Measurements from ENCODE around the gene TCF7L1.

The TCF7L1 gene

GRCh38 chr2:85095094-85095493, 38.1 kb upstream of the TCF7L1 start:
- in situ Hi-C loops (cut with HindIII; ENCODE audit: low sequenced_read_pairs): no loop called here
- TF ChIP-seq CTCF (IDR thresholded peaks at IDR 0.05; ENCODE audit: low read depth, low read length, missing control alignments): no peak
- no peak for DNase-seq (ENCODE audit: low read depth)

GRCh38 chr2:85096616-85097015, 36.6 kb upstream of the TCF7L1 start:
- H3K4me3 ChIP-seq (ENCODE audit: low read depth, low read length): no peak overlapping the region
- DNase-seq (ENCODE audit: low read depth): no peak
- in situ Hi-C loops (cut with HindIII; ENCODE audit: low sequenced_read_pairs): no loop called here
- TF ChIP-seq CTCF (IDR thresholded peaks at IDR 0.05; ENCODE audit: low read depth, low read length, missing control alignments): no peak

More at GRCh38 chr2:85095094-85095493, 38.1 kb upstream of the TCF7L1 start:
- no peak overlapping the region for H3K4me3 ChIP-seq (ENCODE audit: low read depth, low read length)

- DNase-seq (ENCODE audit: low read depth): no peak
- in situ Hi-C loops (cut with HindIII; ENCODE audit: low sequenced_read_pairs): no loop called here
- TF ChIP-seq CTCF (IDR thresholded peaks at IDR 0.05; ENCODE audit: low read depth, low read length, missing control alignments): no peak
- no peak overlapping the region for H3K4me3 ChIP-seq (ENCODE audit: low read depth, low read length)
These were observed 29.0 kb upstream of the TCF7L1 start for GRCh38 chr2:85104228-85104627.

- in situ Hi-C loops (cut with HindIII; ENCODE audit: low sequenced_read_pairs): no loop called here
- no peak for DNase-seq (ENCODE audit: low read depth)
- no peak for TF ChIP-seq CTCF (IDR thresholded peaks at IDR 0.05; ENCODE audit: low read depth, low read length, missing control alignments)
- H3K4me3 ChIP-seq (ENCODE audit: low read depth, low read length): no peak overlapping the region
These were observed 26.6 kb upstream of the TCF7L1 start for GRCh38 chr2:85106489-85107180.

GRCh38 chr2:85110991-85111560, 22.1 kb upstream of the TCF7L1 start:
- in situ Hi-C loops (cut with HindIII; ENCODE audit: low sequenced_read_pairs): no loop called here
- H3K4me3 ChIP-seq (ENCODE audit: low read depth, low read length): no peak overlapping the region
- no peak for DNase-seq (ENCODE audit: low read depth)

GRCh38 chr2:85111819-85112281, 21.3 kb upstream of the TCF7L1 start:
- in situ Hi-C loops (cut with HindIII; ENCODE audit: low sequenced_read_pairs): no loop called here
- DNase-seq (ENCODE audit: low read depth): no peak
- no peak for TF ChIP-seq CTCF (IDR thresholded peaks at IDR 0.05; ENCODE audit: low read depth, low read length, missing control alignments)
- no peak overlapping the region for H3K4me3 ChIP-seq (ENCODE audit: low read depth, low read length)

More at GRCh38 chr2:85110991-85111560, 22.1 kb upstream of the TCF7L1 start:
- TF ChIP-seq CTCF (IDR thresholded peaks at IDR 0.05; ENCODE audit: low read depth, low read length, missing control alignments): no peak

Data from astrocyte of the cerebellum (primary cell).